ENCODE data around the gene ZDHHC22. TPM values are rescaled to one million over a fixed set of nuclear protein-coding genes. Genes with fewer than 3 reads are reported as not detected.

ZDHHC22 gene
- polyA plus RNA-seq, 1 of the 3 experiments (the other 2 are of a cell fraction) = not detected

DNA sequence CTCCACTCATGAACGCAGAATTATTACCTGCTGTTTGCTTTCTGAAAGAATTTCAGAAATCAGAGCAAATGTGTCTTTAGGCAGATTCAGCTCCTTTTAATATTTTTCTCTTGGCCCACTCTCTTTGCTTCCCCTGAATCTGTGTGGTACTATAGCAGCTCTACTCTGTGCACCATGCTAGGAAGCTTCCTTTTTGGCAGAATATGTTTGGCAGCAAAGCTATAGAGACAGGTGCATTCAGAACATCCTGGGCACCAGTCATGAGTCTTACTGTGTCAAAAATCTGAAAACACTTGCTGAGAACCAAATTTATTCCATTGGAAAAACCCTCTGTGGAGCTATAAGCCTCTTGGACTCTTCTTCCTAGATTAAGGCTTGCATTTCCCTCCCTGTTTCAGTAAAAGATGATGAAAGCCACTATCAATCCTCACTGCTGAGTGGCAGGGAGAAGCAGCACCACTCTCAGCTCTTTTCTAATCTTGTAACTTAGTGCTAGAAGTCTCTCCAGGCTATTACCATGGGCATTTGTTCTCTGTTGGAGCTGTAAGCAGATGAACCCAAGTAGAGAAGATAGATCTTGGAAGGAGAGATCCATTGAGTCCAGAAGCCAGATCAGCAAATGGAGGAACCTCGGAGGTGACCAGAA, 25.3 kb downstream of the ZDHHC22 start:
- Histone ChIP-seq H2AFZ (ENCODE audit: low read depth) (no peak overlapping the region), H3K36me3 (replicated peaks in 1 of 2; ENCODE audit: control insufficient read depth in 1 of 2, insufficient read depth in 2 of 2, low read length in 1 of 2) (peaks cover 35 to 48% of the 10 kb centered on the region in 2 experiments), H3K9ac (no peak overlapping the region), H3K9me3 (no peaks in the 10 kb centered on the region), H3K27ac (ENCODE audit: low read depth in 2 of 2, low read length in 1 of 2) (no peak overlapping the region), H3K79me2 (ENCODE audit: insufficient read depth) (no peaks in the 10 kb centered on the region), H3K4me2 (no peak overlapping the region), H3F3A (replicated peaks; ENCODE audit: insufficient read depth) (no peaks in the 10 kb centered on the region), H3K4me1 (ENCODE audit: control insufficient read depth in 1 of 2, insufficient read depth in 2 of 2, low read depth in 1 of 2, low read length in 1 of 2) (no peaks in the 10 kb centered on the region; a peak in 1 of 4 replicates), H3K9me2 (no peaks in the 10 kb centered on the region), H3K27me3 (ENCODE audit: insufficient read depth) (no peaks in the 10 kb centered on the region), H3K4me3 (ENCODE audit: low read depth in 2 of 2, low read length in 1 of 2) (no peak overlapping the region), H4K20me1 (ENCODE audit: insufficient read depth) (no peaks in the 10 kb centered on the region)
- ChIA-PET POLR2A (no interaction called here), CTCF (interaction anchor here (0.7 to 1.9 kb wide), 7 partner anchors 8 to 243 kb away, joined by 3 to 5 read pairs (median 3); no protein-coding TSS in a partner anchor)
- TF ChIP-seq CHD2 (IDR thresholded peaks at IDR 0.05; ENCODE audit: low read length, partially characterized antibody) (no peak), PBX3 (IDR thresholded peaks at IDR 0.05) (no peak), RAD21 (IDR thresholded peaks at IDR 0.05; ENCODE audit: low read length) (no peak), FOXJ3 (CRISPR knock-in tag; IDR thresholded peaks at IDR 0.05) (no peak), GATA2 (CRISPR knock-in tag; IDR thresholded peaks at IDR 0.05) (no peak), FOXM1 (IDR thresholded peaks at IDR 0.05; ENCODE audit: low read depth) (no peak), TAF1 (IDR thresholded peaks at IDR 0.05; ENCODE audit: borderline replicate concordance, low read depth, low read length) (no peak), POLR2AphosphoS5 (IDR thresholded peaks at IDR 0.05; ENCODE audit: low read depth, low read length) (no peak), RCOR1 (IDR thresholded peaks at IDR 0.05; ENCODE audit: low read length) (no peak), YY1 (IDR thresholded peaks at IDR 0.05; ENCODE audit: low read depth) (no peak), MXI1 (IDR thresholded peaks at IDR 0.05; ENCODE audit: low read depth, low read length) (no peak), IRF3 (IDR thresholded peaks at IDR 0.05; ENCODE audit: low read depth, low read length) (no peak), EZH2phosphoT487 (IDR thresholded peaks at IDR 0.05; ENCODE audit: borderline replicate concordance, low read depth) (no peak), SMC3 (IDR thresholded peaks at IDR 0.05; ENCODE audit: low read depth, low read length) (no peak), USF2 (IDR thresholded peaks at IDR 0.05; ENCODE audit: borderline replicate concordance, low read depth, low read length) (no peak), TCF12 (IDR thresholded peaks at IDR 0.05) (no peak)
- TF ChIP-seq, protein P1, sequence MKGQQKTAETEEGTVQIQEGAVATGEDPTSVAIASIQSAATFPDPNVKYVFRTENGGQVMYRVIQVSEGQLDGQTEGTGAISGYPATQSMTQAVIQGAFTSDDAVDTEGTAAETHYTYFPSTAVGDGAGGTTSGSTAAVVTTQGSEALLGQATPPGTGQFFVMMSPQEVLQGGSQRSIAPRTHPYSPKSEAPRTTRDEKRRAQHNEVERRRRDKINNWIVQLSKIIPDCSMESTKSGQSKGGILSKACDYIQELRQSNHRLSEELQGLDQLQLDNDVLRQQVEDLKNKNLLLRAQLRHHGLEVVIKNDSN (IDR thresholded peaks at IDR 0.05; ENCODE audit: borderline replicate concordance, low read depth) = no peak
- TF ChIP-seq, protein P2, sequence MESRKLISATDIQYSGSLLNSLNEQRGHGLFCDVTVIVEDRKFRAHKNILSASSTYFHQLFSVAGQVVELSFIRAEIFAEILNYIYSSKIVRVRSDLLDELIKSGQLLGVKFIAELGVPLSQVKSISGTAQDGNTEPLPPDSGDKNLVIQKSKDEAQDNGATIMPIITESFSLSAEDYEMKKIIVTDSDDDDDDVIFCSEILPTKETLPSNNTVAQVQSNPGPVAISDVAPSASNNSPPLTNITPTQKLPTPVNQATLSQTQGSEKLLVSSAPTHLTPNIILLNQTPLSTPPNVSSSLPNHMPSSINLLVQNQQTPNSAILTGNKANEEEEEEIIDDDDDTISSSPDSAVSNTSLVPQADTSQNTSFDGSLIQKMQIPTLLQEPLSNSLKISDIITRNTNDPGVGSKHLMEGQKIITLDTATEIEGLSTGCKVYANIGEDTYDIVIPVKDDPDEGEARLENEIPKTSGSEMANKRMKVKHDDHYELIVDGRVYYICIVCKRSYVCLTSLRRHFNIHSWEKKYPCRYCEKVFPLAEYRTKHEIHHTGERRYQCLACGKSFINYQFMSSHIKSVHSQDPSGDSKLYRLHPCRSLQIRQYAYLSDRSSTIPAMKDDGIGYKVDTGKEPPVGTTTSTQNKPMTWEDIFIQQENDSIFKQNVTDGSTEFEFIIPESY (IDR thresholded peaks at IDR 0.05; ENCODE audit: borderline replicate concordance, low read depth) = no peak
- TF ChIP-seq, protein P3, sequence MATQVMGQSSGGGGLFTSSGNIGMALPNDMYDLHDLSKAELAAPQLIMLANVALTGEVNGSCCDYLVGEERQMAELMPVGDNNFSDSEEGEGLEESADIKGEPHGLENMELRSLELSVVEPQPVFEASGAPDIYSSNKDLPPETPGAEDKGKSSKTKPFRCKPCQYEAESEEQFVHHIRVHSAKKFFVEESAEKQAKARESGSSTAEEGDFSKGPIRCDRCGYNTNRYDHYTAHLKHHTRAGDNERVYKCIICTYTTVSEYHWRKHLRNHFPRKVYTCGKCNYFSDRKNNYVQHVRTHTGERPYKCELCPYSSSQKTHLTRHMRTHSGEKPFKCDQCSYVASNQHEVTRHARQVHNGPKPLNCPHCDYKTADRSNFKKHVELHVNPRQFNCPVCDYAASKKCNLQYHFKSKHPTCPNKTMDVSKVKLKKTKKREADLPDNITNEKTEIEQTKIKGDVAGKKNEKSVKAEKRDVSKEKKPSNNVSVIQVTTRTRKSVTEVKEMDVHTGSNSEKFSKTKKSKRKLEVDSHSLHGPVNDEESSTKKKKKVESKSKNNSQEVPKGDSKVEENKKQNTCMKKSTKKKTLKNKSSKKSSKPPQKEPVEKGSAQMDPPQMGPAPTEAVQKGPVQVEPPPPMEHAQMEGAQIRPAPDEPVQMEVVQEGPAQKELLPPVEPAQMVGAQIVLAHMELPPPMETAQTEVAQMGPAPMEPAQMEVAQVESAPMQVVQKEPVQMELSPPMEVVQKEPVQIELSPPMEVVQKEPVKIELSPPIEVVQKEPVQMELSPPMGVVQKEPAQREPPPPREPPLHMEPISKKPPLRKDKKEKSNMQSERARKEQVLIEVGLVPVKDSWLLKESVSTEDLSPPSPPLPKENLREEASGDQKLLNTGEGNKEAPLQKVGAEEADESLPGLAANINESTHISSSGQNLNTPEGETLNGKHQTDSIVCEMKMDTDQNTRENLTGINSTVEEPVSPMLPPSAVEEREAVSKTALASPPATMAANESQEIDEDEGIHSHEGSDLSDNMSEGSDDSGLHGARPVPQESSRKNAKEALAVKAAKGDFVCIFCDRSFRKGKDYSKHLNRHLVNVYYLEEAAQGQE (IDR thresholded peaks at IDR 0.05; ENCODE audit: low read depth, low read length) = no peak
- WGBS (ENCODE audit: low lambda C conversion rate) = 93% methylated on average over 2 of the region's 2 CpGs
- DNase-seq = no peak

All from SK-N-SH (cell line).